DMS53 (cell line): ENCODE measurements around the gene MUC4.
A peak's percentile ranks its signal among the peaks of the same experiment; 100 is the strongest.
"Not testable (repeated sequence)": the region's sequence is repeated elsewhere in the genome, so short reads cannot be mapped to it uniquely, and the experiment has no call there.

Source experiments
- DNase-seq: peaks from one replicate; lab custom pipeline; 2025; lab: John Stamatoyannopoulos, UW

The MUC4 gene

DNA sequence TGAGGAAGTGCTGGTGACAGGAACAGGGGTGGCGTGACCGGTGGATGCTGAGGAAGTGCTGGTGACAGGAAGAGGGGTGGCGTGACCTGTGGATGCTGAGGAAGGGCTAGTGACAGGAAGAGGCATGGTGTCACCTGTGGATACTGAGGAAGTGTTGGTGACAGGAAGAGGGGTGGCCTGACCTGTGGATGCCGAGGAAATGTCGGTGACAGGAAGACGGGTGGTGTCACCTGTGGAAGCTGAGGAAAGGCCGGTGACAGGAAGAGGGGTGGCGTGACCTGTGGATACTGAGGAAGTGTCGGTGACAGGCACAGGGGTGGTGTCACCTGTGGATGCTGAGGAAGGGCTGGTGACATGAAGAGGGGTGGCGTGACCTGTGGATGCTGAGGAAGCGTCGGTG is 30.5 kb downstream of the MUC4 start:
- DNase-seq, result not testable (repeated sequence)

DNA sequence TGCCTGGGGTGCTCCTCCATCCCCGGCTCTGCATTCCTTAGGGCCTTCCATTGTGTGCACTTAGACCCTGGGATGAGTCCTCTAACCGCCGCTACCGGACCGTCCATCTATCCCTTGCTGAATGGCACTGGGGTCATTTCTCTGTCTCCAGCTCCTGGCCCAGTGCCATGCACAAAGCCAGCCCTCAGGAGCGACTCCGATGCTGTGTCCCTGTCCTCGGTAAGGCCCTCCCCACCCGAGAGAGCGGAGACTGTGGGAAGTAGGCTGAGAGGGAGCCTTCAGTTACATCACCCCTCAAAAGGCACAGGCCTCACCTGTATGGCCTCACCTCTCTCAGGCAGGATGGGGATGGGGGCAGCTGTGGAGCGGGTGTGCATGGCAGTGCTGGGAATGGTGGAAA is 33.8 kb downstream of the MUC4 start:
- DNase-seq, result no peak

DNA sequence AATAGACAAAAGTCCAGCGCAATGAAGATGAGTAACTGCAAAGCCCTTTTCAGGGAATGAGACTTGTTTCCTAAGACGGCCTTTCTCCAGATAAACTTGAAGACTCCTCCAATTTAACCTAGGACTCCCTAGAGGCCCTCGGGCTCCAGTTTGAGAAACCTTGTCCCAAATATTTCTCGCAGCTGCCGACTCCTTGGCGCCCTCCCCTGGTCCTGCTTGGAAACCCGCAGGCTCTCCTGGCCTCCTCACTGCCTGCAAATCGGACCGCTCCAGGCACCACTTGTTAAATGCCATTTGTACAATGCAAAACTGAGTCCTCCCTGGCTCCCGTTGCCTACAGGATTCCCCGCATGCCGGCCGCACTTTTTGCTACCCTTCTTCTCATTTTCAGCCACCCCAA is 36.8 kb downstream of the MUC4 start:
- peak; percentile 62 for DNase-seq

DNA sequence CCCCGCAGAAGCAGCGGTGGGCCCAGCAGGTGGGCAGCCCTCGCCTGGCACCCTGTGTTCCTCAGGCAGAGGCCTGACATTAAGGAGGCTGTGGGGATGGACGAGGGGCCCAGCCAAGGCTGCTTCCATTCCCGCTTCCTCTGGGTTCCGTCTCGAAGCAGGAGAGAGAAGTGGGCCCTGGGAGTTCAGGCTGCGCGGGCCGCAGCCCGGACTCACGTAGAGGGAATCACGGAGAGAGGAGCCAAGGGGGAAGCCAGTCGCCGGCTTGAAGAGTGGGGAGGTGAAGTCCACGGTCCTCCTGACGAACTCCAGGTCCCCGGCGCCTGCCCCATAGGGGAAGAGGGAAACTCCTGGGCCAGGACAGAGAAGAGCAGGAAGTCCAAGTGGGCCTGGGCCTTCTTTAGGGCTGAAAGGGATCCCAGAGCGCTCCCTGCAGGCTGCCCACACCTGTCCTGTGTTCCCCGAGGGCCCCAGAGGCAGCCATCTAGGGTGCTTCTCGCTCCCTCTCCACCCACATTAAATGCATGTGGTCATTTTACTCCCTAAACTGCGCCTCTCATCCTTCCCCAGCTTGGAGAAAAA is 37.7 kb downstream of the MUC4 start:
- no peak for DNase-seq

DNA sequence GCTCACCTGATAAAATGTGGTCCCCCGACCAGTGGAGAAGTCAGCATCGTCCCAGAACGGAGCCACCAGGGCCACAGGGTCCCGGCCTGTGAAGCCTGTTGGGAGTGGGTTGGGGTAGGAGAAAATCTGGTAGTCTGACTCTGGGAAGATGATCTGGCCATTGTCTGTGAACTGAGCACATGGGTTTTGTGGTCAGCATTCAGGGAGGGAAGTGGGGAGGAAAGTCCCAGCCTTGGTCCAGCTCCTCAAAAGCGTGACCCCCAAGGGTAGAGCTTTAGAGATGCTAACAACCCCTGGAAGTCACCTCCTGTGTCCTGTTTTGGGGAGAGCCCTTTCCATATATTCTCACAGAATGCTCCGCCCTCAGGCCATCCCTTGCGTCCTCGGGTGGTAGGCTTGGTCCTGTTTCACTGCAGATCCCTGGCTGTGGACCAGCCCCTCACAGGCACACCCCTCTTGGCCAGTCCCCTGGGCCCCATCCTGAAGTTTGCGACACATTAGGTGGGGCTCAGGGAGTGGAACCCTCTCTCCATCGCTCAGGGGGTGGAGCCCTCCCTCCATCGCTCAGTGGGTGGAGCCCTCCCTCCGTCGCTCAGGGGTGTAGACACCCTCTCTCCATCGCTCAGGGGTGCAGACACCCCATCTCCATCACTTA is 40.0 kb downstream of the MUC4 start:
- DNase-seq, result no peak

DNA sequence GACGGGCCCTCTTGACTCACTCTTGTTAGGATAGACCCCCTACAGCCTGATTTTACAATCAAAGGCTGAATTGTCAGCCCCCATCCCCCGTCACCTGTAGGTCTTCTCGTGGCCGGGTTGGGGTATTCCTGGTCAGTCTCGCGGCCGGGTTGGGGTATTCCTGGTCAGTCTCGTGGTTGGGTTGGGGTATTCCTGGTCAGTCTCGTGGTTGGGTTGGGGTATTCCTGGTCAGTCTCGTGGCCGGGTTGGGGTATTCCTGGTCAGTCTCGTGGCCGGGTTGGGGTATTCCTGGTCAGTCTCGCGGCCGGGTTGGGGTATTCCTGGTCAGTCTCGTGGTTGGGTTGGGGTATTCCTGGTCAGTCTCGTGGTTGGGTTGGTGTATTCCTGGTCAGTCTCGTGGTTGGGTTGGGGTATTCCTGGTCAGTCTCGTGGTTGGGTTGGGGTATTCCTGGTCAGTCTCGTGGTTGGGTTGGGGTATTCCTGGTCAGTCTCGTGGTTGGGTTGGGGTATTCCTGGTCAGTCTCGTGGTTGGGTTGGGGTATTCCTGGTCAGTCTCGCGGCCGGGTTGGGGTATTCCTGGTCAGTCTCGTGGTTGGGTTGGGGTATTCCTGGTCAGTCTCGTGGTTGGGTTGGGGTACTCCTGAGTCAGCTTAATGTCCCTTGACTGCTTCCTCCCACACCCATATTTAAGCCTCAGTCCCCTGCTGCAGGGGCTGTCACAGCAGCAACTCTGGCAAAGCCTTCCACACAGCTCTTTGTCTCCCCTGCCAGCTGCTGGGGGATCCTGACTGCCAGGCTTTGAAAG is 40.7 kb downstream of the MUC4 start:
- not testable (repeated sequence) for DNase-seq

DNA sequence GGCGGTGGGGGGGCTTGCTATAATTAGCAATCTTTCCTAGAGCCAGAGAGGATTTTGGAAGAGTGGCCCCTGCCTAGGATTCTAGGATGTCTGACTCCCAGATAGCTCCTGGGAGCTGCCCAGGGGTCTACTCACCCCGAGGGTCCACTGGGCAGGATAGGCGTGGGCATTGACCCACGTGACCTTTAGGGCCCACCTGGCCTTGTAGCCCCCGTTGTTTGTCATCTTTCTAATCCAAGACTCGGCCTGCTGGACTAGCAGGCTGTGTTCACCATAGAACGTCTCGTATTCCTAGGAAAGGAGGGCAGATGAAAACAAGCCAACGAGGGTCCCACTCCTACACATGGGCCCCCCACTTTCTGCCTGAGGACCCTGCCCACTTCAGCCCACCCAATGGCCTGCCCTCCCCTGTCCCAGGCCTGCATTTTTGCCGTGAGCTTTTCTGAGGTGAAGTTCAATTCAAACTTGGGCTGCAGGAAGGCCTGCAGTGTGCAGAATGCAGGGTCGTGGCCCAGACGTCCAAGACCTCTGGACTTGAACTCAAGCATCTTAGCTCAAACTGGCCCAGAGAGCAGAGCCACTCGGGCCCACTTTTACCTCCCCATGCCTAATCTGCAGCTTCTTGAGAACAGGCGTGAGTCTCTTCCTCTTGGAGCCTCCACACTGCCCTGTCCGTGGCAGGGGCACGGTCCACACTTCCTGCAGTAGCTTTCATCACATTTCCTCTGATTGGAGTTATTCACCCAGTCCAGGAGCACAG is 41.5 kb downstream of the MUC4 start:
- DNase-seq, result no peak

DNA sequence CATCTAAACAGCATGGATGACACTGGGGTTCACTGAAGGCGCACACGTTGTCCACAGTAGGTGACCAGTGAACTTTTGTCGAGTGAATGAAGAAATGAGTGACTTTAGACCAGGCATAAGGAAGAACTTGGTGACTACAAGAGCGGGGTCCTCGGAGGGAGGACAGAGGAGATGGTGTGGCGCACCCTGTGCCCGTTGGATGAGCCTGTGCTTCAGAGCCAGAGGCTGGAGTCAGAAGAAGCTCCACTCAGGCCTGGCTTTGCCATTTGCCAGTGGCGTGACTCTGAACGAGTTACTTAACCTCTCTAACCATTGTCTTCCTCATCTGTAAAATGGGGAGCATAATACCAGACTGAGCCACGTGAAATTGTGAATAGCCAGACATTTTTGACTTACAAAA is 42.2 kb downstream of the MUC4 start:
- no peak for DNase-seq

DNA sequence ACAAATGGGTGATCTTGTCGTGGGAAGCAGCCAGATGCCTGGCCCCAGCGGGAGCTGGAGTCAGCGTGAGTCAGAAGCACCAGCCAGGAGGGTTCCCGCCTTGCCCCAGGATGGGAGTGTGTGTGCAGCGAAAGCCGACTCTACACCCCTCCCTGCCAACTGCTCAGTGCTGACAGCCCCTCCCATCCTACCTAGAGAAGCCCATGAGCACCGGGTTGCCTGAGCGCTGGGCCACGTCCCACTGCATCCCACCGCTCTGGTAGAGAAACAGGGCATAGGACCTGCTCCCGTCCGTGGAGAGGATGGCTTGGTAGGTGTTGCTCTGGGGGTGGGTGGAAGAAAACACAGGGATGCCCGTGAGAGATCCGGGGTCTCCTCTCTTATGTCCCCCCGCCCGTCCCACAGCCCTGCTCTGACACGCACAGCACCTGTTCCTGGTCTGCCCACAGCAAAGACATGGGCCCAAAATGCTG is 42.9 kb downstream of the MUC4 start:
- DNase-seq, result no peak

DNA sequence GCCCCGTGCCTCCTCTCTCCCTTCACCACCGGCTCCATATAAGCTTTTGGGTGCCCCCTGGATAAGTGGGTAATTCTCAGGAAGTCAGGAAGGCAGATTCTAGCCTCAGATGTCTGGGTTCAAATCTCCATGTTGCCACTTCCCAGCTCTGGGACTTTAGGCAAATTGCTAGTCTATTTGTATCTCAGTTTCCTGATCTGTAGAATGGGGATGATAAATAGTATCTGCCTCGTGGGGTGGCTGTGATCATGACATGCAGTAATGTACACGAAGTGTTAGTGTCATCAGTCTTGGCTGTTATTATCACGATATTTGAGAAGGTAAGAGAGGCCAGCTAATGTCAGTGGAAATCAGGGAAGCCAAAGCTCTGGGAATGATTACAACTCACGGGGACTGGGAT is 43.3 kb downstream of the MUC4 start:
- no peak for DNase-seq

DNA sequence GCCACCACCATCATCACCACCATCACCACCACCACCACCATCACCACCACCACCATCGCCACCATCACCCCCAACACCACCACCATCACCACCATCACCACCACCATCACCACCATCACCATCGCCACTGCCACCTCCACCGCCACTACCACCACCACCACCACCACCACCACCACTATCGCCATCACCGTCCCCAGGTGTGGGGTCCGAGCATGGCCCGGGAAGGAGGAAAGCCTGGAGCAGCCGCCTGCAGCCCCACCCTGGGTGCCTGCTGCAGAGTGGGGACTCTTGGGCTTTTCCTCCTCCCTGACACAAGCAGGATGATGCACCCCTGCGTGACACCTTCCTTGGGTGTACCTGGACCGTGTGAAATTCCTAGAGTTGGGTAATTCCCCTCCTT is 43.9 kb downstream of the MUC4 start:
- no peak for DNase-seq

DNA sequence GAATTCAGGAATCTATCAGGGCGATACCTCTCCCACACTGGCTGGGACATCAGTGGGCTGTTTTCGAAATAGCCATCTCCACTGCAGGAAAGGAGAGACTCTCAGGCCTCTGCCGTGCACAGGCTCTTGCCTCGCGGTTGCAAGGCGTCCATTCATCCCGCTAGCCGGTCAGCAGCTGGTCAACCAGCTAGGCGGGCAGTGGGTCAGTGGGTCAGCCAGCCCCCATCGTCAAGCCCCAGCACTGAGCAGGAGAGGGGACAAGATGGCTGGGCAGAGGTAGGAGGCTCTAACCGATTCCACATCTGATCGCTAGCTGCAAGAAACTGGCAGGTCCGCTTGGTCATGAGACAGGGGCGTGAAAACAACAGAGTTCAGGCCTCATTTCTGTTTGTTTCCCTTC is 45.1 kb downstream of the MUC4 start:
- no peak for DNase-seq

DNA sequence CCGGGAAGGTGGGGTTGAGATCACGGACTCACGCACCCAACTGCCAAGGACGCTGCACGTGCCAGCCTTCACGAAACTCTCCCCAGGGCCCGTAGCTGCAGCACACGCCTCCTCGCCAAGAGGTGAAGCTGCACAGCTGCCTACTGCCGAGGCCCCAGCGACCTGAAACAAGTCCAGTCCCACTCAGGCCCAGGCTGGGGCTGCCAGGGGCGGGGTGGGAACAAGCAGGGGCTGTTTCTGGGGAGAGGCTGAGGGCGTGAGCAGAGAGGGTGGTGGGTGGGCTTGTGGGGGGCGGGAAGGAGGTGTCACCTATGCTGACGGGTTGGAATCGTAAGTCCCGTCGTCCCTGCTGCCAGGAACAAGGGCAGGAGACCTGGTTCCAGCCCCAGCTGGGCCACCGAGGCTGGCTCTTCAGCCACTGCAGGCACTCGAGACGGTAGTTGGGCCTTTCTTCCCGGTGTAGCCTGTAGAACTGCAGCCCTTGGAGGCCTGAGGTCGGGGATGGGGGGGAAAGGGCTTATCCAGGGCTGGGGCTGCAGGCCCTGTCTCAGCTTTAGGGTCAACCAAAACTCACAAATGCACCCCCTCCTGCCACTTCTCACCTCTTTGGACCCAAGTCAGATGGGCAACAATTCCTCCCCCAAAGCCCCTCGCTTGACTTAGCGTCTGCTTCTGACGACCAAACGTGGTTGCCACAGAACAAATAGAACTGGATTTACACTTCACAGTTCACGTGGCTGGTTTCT is 46.6 kb downstream of the MUC4 start:
- DNase-seq, result no peak

DNA sequence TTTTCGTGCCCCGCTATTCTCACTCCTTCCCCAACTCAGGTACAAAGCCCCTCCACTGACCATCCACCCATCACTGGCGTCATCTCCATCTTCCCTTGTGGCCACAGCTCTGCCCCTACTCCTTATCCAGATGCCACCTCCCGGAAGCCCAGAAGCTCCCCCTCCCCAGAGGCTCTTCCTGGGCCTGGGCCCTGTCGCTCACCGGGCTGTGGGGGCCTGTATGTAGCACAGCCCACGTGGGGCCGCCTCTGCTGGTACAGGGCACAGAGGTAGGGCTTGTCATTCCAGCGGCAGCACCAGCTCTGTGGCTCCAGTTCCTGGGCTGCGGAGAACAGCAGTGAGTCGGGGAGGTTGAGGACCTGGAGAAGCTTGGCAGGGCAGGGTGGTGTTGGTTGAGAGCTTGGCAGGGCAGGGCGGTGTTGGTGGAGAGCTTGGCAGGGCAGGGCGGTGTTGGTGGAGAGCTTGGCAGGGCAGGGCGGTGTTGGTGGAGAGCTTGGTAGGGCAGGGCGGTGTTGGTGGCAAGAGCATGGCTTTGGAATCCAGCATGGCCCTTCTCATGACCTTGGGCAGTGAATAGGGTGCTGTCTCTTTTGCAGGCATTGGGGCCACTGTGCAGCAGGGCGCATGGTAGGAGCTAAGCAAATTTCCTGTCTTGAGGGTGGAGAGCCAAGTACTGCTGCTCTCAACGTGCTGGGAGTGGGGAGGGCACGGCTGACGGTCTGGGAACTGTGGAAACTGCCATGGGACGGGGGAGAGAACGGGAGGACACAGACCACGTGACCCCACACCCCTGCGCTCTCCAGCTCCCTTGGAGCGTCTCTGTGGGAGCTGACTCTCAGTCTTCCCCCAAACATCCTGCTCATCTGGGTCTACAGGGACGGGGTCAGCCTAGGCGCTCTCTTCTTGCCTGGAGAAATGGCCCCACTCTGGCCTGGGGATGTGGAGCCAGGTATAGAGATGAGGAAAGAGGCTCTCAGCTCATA is 47.6 kb downstream of the MUC4 start:
- no peak for DNase-seq

DNA sequence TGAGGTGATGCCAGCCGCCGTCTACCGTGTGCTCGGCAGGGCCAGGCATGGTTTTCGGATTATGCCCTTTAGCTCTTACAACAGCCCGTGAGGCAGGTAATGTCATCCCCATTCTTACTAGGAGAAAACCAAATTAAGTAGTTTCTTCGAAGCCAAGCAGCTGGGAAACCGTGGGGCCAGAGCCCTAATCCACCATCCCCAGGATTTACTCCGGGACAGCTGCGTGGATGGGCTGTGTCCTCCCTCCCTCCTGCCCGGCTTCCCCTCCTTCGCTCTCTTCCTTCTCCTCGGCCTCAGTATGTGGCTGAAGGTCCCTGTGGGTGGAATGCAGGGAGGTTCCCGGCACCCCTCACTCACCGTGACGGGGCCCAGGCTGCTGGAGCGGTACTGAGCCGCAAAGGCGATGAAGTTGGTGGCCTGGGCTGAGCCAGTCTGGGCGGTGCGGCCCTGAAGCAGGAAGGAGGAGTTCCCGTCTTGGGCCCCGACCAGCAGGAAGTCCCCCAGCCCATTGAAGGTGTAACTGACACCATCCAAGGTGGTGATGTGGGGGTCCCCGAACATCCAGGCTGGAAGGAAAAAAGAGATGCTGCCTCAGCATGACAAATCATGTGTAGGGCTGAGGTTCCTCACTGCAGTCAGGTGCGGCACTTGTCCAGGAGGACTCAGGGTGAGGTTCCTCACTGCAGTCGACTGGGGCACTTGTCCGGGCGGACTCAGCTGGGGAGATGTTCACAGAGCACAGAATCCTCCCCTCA is 48.5 kb downstream of the MUC4 start:
- DNase-seq, result no peak

DNA sequence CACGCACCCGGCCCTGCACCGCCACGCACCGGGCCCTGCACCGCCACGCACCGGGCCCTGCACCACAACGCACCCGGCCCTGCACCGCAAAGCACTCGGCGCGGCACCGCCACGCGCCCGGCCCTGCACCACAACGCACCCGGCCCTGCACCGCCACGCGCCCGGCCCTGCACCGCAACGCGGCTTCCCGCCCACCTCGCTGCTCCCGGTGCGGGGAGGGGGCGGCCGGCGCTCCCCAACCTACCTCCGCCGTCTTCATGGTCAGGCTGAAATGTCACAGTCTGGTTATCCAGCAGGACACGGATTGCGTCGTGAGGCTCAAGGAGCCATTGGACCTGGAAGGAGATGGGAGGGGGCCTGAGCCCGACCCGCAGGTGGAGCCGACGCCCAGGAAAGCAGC is 49.1 kb downstream of the MUC4 start:
- no peak for DNase-seq

DNA sequence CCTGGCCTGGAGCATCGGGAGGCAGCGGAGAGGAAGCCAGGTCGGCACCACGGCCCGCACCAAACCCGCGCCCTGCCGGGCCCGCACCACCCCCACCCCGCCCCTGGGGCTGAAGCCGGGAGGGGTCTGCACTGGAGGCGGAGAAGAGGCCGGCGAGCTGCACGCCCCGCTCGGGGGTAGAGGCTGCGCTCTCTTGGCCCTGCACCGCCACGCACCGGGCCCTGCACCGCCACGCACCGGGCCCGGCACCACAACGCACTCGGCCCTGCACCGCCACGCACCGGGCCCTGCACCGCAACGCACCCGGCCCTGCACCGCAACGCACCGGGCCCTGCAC is 49.5 kb downstream of the MUC4 start:
- DNase-seq, result no peak

DNA sequence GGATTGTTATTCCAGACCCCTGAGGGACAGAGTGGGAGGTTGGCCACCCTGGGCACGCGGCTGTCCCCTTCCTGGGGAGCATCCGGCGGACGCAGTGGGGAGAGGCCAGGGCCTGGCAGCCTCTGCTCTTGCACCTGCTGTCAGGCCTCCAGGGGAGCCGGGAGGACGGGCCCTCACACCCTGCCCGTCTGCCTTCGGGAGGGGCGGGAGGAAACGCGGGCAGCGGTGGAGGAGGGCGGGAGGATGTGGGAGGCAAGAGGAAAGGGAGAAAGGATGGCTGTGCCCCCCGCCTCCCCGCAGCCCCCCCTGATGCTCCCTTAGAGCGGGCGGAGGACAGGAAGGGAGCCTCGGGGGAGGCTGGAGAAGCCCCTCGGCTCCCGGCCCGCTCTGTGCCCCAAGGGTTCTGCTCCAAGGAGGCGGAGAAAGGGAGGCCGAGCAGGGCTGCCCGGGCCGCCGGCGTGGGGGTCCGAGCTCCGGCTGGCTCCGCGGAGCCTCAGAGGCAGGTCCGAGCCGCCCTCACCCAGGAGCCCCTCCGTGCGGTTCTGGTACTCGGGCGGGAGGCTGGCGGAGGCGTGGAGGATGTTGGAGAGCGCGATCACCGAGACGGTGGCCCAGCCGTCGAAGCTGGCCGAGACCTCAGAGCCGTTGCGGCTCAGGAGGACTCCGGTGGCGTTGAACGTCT is 50.0 kb downstream of the MUC4 start:
- peak; percentile 45 for DNase-seq

DNA sequence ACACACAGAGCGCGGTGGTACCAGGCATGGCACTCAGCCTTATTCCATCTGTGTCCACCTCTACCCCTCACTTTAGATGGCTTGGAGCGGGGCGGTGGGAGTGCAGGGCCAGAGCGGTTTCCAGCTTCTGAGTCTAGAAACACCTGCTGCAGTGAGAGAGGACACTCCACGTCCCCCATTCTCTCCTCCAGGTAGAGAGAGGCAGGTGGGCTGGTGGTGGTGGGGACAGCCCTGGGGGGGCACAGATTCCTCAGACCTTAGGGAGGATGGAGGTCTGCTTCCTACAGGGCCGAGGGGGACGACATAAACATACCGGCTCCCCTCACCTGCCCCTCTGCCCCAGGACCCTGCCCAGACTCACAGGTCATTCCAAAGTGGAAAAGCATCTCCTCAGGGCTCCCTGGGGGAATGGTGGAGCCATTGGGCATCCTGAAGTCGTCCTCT is 50.6 kb downstream of the MUC4 start:
- DNase-seq, result no peak
